Right atrium auricular region (tissue), 2 donors: Measurements from ENCODE around the gene DECR2. TPM values are rescaled to one million over a fixed set of nuclear protein-coding genes. Genes with fewer than 3 reads are reported as not detected.

ENCODE experiments used
- DNase-seq: peaks from one replicate; pipeline ENCODE4 v3.0.0-alpha.2; 2019; ENCODE audit warnings: low spot score
- H3K27ac ChIP-seq, 2 donors: fragments of 200-600 bp; sonication (generic); 1 replicate in 1 of 2; 2 replicates in 1 of 2; pipeline ENCODE4 v1.5.1; 2016 to 2019
- H3K27me3 ChIP-seq, 2 donors: fragments of 200-600 bp; sonication (generic); one replicate each; pipeline versions ENCODE4 v1.5.1 to v1.6.0; 2017 to 2019
- H3K36me3 ChIP-seq: fragments of 200-600 bp; sonication (generic); one replicate; pipeline ENCODE4 v1.5.1; 2016
- H3K4me1 ChIP-seq, 2 donors: fragments of 200-600 bp; sonication (generic); one replicate each; pipeline versions ENCODE4 v1.5.1 to v1.6.0; 2017 to 2019
- H3K4me3 ChIP-seq, 2 donors: fragments of 200-600 bp; sonication (generic); 1 replicate in 1 of 2; 2 replicates in 1 of 2; pipeline ENCODE4 v1.5.1; 2017 to 2019; ENCODE audit warnings: mild to moderate bottlenecking in 1 of 2, moderate library complexity in 1 of 2
- H3K9me3 ChIP-seq, 2 donors: fragments of 200-600 bp; sonication (generic); one replicate each; pipeline ENCODE4 v1.5.1; 2019
- CTCF ChIP-seq, 2 donors: fragments of 200-600 bp; sonication (generic); IDR thresholded peaks; one replicate each; pipeline ENCODE4 v1.5.1; 2019; ENCODE audit warnings: antibody characterized with exemption in 2 of 2
- total RNA-seq, 2 donors: library from RNA; depleted of rRNA; stranded (reverse); fragments of >200 nt; gene quantifications; one replicate each; pipeline ENCODE4 v1.1.0, GENCODE V29; 2016

Gene DECR2
- total RNA-seq, 2 donors from 2014 or later, result 10.6 to 18.7 TPM

GRCh38 chr16:430904-431303 lies 29.2 kb downstream of the DECR2 start:
- TF ChIP-seq CTCF (IDR thresholded peaks at IDR 0.05), result no peak
- H3K27me3 ChIP-seq, result no peaks in the 10 kb centered on the region

GRCh38 chr16:440627-441026 lies 38.9 kb downstream of the DECR2 start:
- Histone ChIP-seq H3K27me3 (no peaks in the 10 kb centered on the region), H3K27ac (no peak overlapping the region), H3K4me1 (no peaks in the 10 kb centered on the region), H3K36me3 (no peaks in the 10 kb centered on the region), H3K9me3 (no peaks in the 10 kb centered on the region), H3K4me3 (no peak overlapping the region)
- DNase-seq, result no peak
- TF ChIP-seq CTCF (IDR thresholded peaks at IDR 0.05), result no peak

More at GRCh38 chr16:430904-431303, 29.2 kb downstream of the DECR2 start:
- DNase-seq, result no peak
- no peak overlapping the region for H3K27ac ChIP-seq
- no peaks in the 10 kb centered on the region for H3K9me3 ChIP-seq
- no peak overlapping the region for H3K4me3 ChIP-seq
- H3K4me1 ChIP-seq, result peaks cover 0 to 19% of the 10 kb centered on the region in 2 donors
- no peaks in the 10 kb centered on the region for H3K36me3 ChIP-seq

- TF ChIP-seq CTCF (IDR thresholded peaks at IDR 0.05), result no peak
- H3K4me3 ChIP-seq, result no peak overlapping the region
- no peak for DNase-seq
Observed at GRCh38 chr16:441447-441846, 39.8 kb downstream of the DECR2 start.

GRCh38 chr16:442976-443375 lies 41.3 kb downstream of the DECR2 start:
- H3K27ac ChIP-seq, result peak overlapping the region in 1 of 2 donors; percentile 32
- DNase-seq, result no peak
- no peak for TF ChIP-seq CTCF (IDR thresholded peaks at IDR 0.05)
- H3K36me3 ChIP-seq, result no peaks in the 10 kb centered on the region
- H3K9me3 ChIP-seq, result no peaks in the 10 kb centered on the region
- H3K27me3 ChIP-seq, result no peaks in the 10 kb centered on the region
- H3K4me1 ChIP-seq, result no peaks in the 10 kb centered on the region
- peak overlapping the region in 1 of 2 donors; percentile 13 for H3K4me3 ChIP-seq

More at GRCh38 chr16:441447-441846, 39.8 kb downstream of the DECR2 start:
- Histone ChIP-seq H3K9me3 (no peaks in the 10 kb centered on the region), H3K36me3 (no peaks in the 10 kb centered on the region), H3K4me1 (no peaks in the 10 kb centered on the region), H3K27ac (no peak overlapping the region), H3K27me3 (no peaks in the 10 kb centered on the region)

GRCh38 chr16:444027-444426 lies 42.3 kb downstream of the DECR2 start:
- DNase-seq, result no peak
- no peaks in the 10 kb centered on the region for H3K9me3 ChIP-seq
- H3K27me3 ChIP-seq, result no peaks in the 10 kb centered on the region
- H3K4me1 ChIP-seq, result no peaks in the 10 kb centered on the region
- no peak for TF ChIP-seq CTCF (IDR thresholded peaks at IDR 0.05)
- no peak overlapping the region for H3K4me3 ChIP-seq
- H3K36me3 ChIP-seq, result no peaks in the 10 kb centered on the region
- no peak overlapping the region for H3K27ac ChIP-seq

GRCh38 chr16:445566-445965 lies 43.9 kb downstream of the DECR2 start:
- TF ChIP-seq CTCF (IDR thresholded peaks at IDR 0.05), result no peak
- Histone ChIP-seq H3K27me3 (no peaks in the 10 kb centered on the region), H3K9me3 (no peaks in the 10 kb centered on the region), H3K27ac (no peak overlapping the region), H3K4me1 (no peaks in the 10 kb centered on the region), H3K36me3 (no peaks in the 10 kb centered on the region), H3K4me3 (no peak overlapping the region)
- no peak for DNase-seq
